Upper lobe of left lung (tissue), 6 donors: ENCODE measurements around the gene CACNA1D. TPM values are rescaled to one million over a fixed set of nuclear protein-coding genes. Genes with fewer than 3 reads are reported as not detected.

Experiments used
- ATAC-seq, 2 donors: fragments of 200-7000 bp; cut with Tn5 transposase; one replicate each; pipeline ENCODE4 v1.9.1; 2022; ENCODE audit warnings: mild to moderate bottlenecking in 2 of 2, moderate library complexity in 2 of 2; ENCODE audit not compliant: low FRiP score in 2 of 2
- DNase-seq, 2 donors: peaks; one replicate each; pipeline ENCODE4 v3.0.0-alpha.2; 2019 to 2020
- H3K27ac ChIP-seq, 4 donors: fragments of 200-600 bp; sonication (generic); one replicate each; pipeline ENCODE4 v1.5.1; 2016 to 2019
- H3K27me3 ChIP-seq, 4 donors: fragments of 200-600 bp; sonication (generic); one replicate each; pipeline ENCODE4 v1.5.1; 2017 to 2019
- H3K36me3 ChIP-seq, 4 donors: fragments of 200-600 bp; sonication (generic); one replicate each; pipeline ENCODE4 v1.5.1; 2016 to 2019
- H3K4me1 ChIP-seq, 4 donors: fragments of 200-600 bp; sonication (generic); one replicate each; pipeline ENCODE4 v1.5.1; 2018 to 2019
- H3K4me3 ChIP-seq, 4 donors: fragments of 200-600 bp; sonication (generic); one replicate each; pipeline ENCODE4 v1.5.1; 2017 to 2019; ENCODE audit warnings: mild to moderate bottlenecking in 2 of 4, moderate library complexity in 1 of 4
- H3K9me3 ChIP-seq, 4 donors: fragments of 200-600 bp; sonication (generic); one replicate each; pipeline ENCODE4 v1.5.1; 2018 to 2019
- CTCF ChIP-seq, 6 experiments: fragments of 450-650 bp in 4 of 6; fragments of 200-600 bp in 2 of 6; sonication (generic) in 2 of 6; IDR thresholded peaks; one replicate each; pipeline ENCODE4 v1.5.1; 2016 to 2019; ENCODE audit warnings: antibody characterized with exemption in 6 of 6
- EP300 ChIP-seq, 4 donors: sonication (generic); formaldehyde crosslinking; IDR thresholded peaks; one replicate each; pipeline ENCODE4 v1.5.1; 2017; ENCODE audit warnings: antibody characterized with exemption in 4 of 4, control low read depth in 2 of 4
- POLR2A ChIP-seq, 4 donors: fragments of 450-650 bp; IDR thresholded peaks; one replicate each; pipeline ENCODE4 v1.5.1; 2016 to 2017; ENCODE audit warnings: antibody characterized with exemption in 4 of 4, mild to moderate bottlenecking in 2 of 4
- POLR2AphosphoS5 ChIP-seq, 2 donors: sonication (generic); formaldehyde crosslinking; IDR thresholded peaks; one replicate each; pipeline ENCODE4 v1.5.1; 2017; ENCODE audit warnings: antibody characterized with exemption in 2 of 2
- WGBS, 2 donors: methylation state at CpG; one replicate each; pipeline ENCODE4 v1.1.5; 2017 to 2018; 5-methylcytosine and 5-hydroxymethylcytosine counted together
- total RNA-seq, 6 donors: library from RNA; depleted of rRNA in 4 of 6; stranded (reverse); fragments of >200 nt in 4 of 6; gene quantifications; one replicate each; pipeline versions ENCODE4 v1.1.0 to v1.2.1, GENCODE V29; 2016 to 2021
- donor health status: DM: no; HTN: no; CAD: no; lungs with moderate emphysema.
- donor health status: DM: no; HTN: yes; CAD: no; lungs with severe emphysema.

The CACNA1D gene
- total RNA-seq, 6 donors from 2014 or later, result 17.2 to 221 (median 30.2) TPM

- 74 to 88% methylated on average over 9 to 17 of the region's 17 CpGs for WGBS, 2 donors
- Histone ChIP-seq H3K27me3 (no peaks in the 10 kb centered on the region), H3K4me3 (no peak overlapping the region), H3K27ac (peak overlapping the region in 1 of 4 donors; percentile 7), H3K4me1 (peaks cover 0 to 23% (median 16%) of the 10 kb centered on the region in 4 donors), H3K9me3 (no peaks in the 10 kb centered on the region), H3K36me3 (peaks cover 0 to 3% (median 0%) of the 10 kb centered on the region in 4 donors)
- DNase-seq, result peak in 1 of 2 donors; percentile 45
- no peak for ATAC-seq
- TF ChIP-seq EP300 (IDR thresholded peaks at IDR 0.05), result no peak
- no peak for TF ChIP-seq CTCF (IDR thresholded peaks at IDR 0.05)
- peak; percentile 45 to 64 for TF ChIP-seq POLR2AphosphoS5 (IDR thresholded peaks at IDR 0.05)
- no peak for TF ChIP-seq POLR2A (IDR thresholded peaks at IDR 0.05)
Measured at GRCh38 chr3:53750253-53751210, 256.1 kb downstream of the CACNA1D start.

GRCh38 chr3:53753518-53754183 is 259.2 kb downstream of the CACNA1D start:
- WGBS, 2 donors, result 45 to 58% methylated on average over 4 to 9 of the region's 9 CpGs
- Histone ChIP-seq H3K27ac (peak overlapping the region in 2 of 4 donors; percentile 6 to 37), H3K36me3 (no peaks in the 10 kb centered on the region), H3K4me3 (no peak overlapping the region), H3K4me1 (peaks cover 0 to 23% (median 13%) of the 10 kb centered on the region in 4 donors), H3K27me3 (no peaks in the 10 kb centered on the region), H3K9me3 (no peaks in the 10 kb centered on the region)
- DNase-seq (peak in 1 of 2 donors; percentile 54), ATAC-seq (no peak)
- no peak for TF ChIP-seq EP300 (IDR thresholded peaks at IDR 0.05)
- TF ChIP-seq POLR2AphosphoS5 (IDR thresholded peaks at IDR 0.05), result no peak
- TF ChIP-seq POLR2A (IDR thresholded peaks at IDR 0.05), result no peak
- no peak for TF ChIP-seq CTCF (IDR thresholded peaks at IDR 0.05)

GRCh38 chr3:53754325-53754724 is 259.9 kb downstream of the CACNA1D start:
- WGBS, 2 donors, result 72 to 74% methylated on average over 9 of the region's 9 CpGs
- Histone ChIP-seq H3K4me1 (peaks cover 0 to 23% (median 13%) of the 10 kb centered on the region in 4 donors), H3K4me3 (no peak overlapping the region), H3K27ac (peak overlapping the region in 2 of 4 donors; percentile 6 to 37), H3K36me3 (no peaks in the 10 kb centered on the region), H3K27me3 (no peaks in the 10 kb centered on the region), H3K9me3 (no peaks in the 10 kb centered on the region)
- ATAC-seq, result peak in 1 of 2 donors; percentile 59
- no peak for TF ChIP-seq CTCF (IDR thresholded peaks at IDR 0.05)
- TF ChIP-seq EP300 (IDR thresholded peaks at IDR 0.05), result no peak
- no peak for TF ChIP-seq POLR2AphosphoS5 (IDR thresholded peaks at IDR 0.05)
- no peak for TF ChIP-seq POLR2A (IDR thresholded peaks at IDR 0.05)
- peak in 1 of 2 donors; percentile 55 for DNase-seq

- H3K9me3 ChIP-seq, result no peaks in the 10 kb centered on the region
- ATAC-seq (no peak), DNase-seq (no peak)
- no peaks in the 10 kb centered on the region for H3K27me3 ChIP-seq
- no peak for TF ChIP-seq POLR2AphosphoS5 (IDR thresholded peaks at IDR 0.05)
- no peak for TF ChIP-seq POLR2A (IDR thresholded peaks at IDR 0.05)
- no peak for TF ChIP-seq EP300 (IDR thresholded peaks at IDR 0.05)
- no peak for TF ChIP-seq CTCF (IDR thresholded peaks at IDR 0.05)
- 73 to 78% methylated on average over 3 of the region's 3 CpGs for WGBS, 2 donors
- H3K4me3 ChIP-seq, result no peak overlapping the region
- H3K27ac ChIP-seq, result no peak overlapping the region
- no peaks in the 10 kb centered on the region for H3K36me3 ChIP-seq
- peaks cover 0 to 6% (median 4%) of the 10 kb centered on the region in 4 donors for H3K4me1 ChIP-seq
Measured at GRCh38 chr3:53758846-53759245, 264.4 kb downstream of the CACNA1D start.
